Dermis blood vessel endothelial cell (primary cell): ENCODE results near the gene B4GALT3. TPM values are rescaled to one million over a fixed set of nuclear protein-coding genes. Genes with fewer than 3 reads are reported as not detected.

Source experiments
- DNase-seq: peaks from one replicate; pipeline ENCODE4 v3.0.0; 2010
- total RNA-seq: library from RNA; depleted of rRNA; stranded (reverse); fragments of >200 nt; gene quantifications from 2 replicates; pipeline ENCODE4 v1.2.3, GENCODE V29; 2014

Gene B4GALT3
- total RNA-seq, 1 donor from 2014 or later: 24.8 TPM

DNA sequence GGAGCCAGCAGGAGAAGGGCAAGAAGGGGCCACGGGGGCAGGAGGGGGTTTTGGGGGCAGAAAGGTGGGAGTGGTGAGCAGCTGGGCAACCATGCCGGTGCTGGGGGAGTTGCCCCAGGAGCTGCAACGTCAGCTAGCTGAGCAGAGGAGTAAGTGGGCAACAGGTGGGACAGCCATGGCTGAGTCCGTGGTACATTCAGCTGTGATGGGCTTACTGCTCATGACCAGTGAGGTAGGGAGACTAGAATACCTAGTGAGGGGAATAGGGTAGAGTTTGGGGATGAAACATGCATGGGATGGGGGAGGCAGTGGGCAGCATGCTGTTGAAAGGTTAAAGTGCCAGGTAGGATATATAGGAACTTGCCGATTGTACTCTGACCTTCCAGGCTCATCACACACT is 15.7 kb downstream of the B4GALT3 start:
- DNase-seq: no peak

GRCh38 chr1:161160671-161161145 is 16.6 kb downstream of the B4GALT3 start:
- DNase-seq: no peak

GRCh38 chr1:161159913-161160243 is 17.4 kb downstream of the B4GALT3 start:
- no peak for DNase-seq

DNA sequence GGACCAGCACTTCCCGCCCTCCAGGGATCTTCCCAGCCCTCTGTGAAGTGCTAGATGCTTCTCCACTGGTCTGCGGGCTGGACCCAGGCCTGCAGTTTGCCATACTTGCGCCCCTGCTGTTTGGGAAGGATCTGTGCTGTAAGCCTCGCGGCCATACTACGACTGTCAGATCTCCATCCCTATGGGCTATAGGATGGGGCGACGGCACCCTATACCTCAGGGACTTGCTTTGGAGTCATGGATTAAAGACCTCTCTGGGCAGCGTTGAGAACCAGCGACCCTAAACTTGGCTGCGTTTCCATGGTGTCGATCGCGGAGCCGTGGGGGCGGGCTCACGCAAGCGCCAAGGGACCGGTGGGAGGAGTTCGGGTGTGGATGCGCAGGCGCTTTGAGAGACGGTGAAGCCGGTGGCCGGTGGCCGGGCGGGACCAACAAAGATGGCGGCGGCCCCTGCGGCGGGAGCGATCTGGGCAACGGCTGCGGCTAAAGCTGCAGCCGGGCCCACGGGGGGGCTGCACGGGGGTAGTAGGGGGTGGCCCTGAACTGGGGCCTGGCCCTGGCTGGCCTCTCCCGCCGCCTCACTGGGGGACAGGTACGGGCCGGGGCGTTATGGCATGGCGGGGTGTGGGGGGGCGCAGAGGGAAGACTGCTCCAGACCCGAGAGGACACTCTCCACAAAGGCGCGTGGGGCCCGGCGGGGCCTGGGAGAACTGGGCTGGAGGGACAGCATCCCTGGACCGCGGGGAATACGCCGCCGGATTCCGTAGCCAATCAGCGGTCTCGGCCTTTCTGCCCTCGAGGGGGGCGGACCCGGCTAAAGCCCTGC is 18.0 kb downstream of the B4GALT3 start, which contains the start of gene USP21:
Gene USP21, plus strand, starts transcription at position 414 of the 826 bp plus-strand sequence. CDS start 1,141 bp downstream, outside the sequence.
- peak; percentile 94 for DNase-seq

DNA sequence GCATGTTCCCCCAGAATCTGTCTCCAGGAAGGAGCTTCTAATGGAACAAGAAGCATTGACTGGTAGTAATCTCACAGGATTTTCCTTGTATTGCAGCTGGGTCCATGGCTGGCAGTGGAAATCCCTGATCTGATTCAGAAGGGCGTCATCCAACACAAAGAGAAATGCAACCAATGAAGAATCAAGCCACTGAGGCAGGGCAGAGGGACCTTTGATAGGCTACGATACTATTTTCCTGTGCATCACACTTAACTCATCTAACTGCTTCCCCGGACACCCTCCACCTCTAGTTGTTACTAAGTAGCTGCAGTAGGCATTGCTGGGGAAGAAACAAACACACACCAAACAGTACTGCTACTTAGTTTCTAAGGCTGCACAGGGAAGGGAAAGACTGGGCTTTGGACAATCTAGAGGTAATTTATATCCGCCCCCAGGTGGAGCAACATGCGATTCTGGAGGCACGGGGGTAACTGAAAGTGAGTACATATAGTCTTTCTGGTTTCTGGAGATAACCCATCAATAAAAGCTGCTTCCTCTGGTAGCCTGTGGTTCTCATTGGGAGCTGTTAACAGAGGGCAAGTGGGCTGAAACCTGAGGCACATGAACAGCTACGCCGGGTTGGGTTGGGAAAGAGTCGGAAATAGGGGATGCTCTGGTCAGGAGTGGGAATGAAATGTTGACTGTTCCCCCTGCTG is 18.8 kb downstream of the B4GALT3 start:
- no peak for DNase-seq

GRCh38 chr1:161157867-161158266 is 19.4 kb downstream of the B4GALT3 start:
- no peak for DNase-seq

DNA sequence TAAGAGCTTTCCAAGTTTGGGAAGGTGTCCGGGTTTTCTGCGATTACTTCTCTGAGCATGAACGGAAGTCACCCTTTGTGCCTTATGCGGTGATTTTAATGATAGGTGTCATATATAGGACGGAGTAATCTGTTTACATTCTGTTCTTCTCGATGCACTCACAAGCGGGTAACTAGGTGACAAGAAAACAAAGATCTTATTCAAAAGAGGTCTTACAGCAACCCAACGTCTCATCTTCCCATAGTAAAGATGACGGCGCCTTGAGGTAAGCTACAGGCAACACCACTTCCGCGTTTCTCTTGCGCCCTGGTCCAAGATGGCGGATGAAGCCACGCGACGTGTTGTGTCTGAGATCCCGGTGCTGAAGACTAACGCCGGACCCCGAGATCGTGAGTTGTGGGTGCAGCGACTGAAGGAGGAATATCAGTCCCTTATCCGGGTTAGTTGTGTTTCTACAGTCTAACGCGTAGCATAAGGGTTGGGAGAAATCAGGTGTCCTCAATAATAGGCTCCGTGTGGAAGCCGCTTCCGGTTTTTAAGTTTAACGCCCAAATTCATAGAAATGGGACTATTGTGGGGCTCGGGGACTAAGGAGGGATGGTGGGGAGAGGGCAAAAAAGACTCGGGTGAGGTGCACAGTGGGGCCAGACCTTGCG is 23.5 kb downstream of the B4GALT3 start, which contains the start of gene UFC1:
Gene UFC1, plus strand, starts transcription at position 297 of the 656 bp plus-strand sequence. Its CDS starts 20 bp downstream, at position 317.
- peak; percentile 94 for DNase-seq

- no peak for DNase-seq
Observed at GRCh38 chr1:161153176-161153575, 24.1 kb downstream of the B4GALT3 start.

- no peak for DNase-seq
Observed at GRCh38 chr1:161145832-161146231, 31.5 kb downstream of the B4GALT3 start.

- no peak for DNase-seq
Observed at GRCh38 chr1:161140755-161141400, 36.4 kb downstream of the B4GALT3 start.

DNA sequence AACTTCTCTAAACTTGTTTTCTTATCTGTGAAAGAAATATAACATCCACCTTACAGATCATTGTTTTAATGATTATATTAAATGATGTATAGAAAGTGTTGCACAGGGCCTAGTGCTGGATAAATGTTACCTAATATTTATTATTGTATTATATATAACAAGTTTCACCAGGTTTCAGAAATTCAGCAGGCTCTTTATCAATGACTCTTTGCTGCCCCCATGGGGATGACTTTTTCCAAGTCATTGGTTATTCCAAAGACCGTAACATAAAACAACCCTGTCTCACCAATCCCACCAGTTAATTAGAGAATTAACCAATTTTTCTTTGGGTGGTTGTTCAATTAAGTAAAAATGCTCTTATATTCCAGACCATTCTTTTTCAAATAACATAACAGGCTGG is 37.5 kb downstream of the B4GALT3 start:
- DNase-seq: peak; percentile 83

DNA sequence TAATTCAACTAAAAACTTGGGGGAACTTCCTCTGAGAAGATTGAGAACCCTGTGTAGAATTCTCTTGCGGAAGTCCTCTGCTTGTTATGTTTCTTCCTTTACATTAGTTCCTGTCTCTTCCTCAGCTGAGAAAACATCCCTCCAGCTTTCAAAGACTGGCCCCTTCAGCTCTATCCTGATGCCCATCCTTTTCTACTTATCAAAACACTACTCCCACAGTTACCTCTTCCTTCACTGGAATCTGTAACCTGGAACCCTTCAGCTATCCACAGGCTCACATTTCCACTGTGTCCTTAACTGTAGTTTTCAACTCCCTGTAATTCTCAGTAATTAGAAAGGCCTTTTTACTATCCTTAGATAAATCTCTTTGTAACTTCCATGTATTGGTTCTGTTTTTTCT is 38.9 kb downstream of the B4GALT3 start:
- DNase-seq: no peak

DNA sequence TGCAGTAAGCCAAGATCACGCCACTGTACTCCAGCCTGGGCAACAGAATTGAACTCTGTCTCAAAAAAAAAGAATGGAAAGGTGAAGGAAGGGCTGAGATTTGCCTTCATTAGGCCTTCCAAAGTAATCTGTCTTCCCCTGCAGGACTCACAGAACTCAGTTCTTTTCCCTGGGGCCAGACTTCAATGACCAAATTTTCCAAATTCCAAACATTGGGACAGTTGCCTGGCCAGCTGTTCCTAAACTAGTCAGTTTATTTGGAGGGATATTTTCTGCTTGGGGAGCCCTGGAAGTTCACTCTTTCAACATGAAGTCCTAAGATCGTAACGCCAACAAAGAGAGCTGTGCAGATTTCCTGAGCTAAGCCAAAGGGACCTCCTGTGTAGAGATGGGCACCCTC is 39.4 kb downstream of the B4GALT3 start:
- DNase-seq: no peak

DNA sequence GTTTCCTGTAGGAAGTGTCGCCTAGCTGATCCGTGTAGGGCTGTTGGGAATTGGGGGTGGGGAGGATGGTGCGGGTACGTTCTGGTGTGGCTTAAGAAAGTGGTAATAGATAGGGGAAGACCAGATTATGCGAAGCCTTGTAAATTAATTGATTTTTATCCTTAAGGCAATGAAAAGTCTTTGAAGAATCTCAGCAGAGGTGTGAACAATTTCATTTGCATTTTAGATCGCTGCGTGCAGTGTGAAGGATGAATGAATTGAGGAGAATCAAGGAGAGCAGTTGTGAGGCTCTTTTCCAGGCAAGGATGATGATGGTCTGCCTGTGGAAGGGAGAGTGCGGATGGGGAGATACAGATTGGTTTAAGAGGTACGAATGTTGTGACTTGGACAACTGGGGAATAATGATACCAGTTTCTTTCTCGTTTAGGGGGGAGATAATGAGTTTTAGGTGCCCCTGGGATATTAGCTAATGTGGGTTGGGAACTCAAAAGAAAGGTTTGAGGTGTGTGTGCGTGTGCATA is 44.0 kb downstream of the B4GALT3 start:
- DNase-seq: no peak

GRCh38 chr1:161132410-161133219 is 44.7 kb downstream of the B4GALT3 start, which contains the start of gene DEDD:
DEDD (minus strand) TSS chr1:161132667; CDS start chr1:161124462, 8,205 bp downstream.
- peak; percentile 97 for DNase-seq

GRCh38 chr1:161131523-161132409 is 45.5 kb downstream of the B4GALT3 start:
- peak; percentile 37 for DNase-seq

GRCh38 chr1:161130266-161130665 is 47.0 kb downstream of the B4GALT3 start:
- peak; percentile 54 for DNase-seq

DNA sequence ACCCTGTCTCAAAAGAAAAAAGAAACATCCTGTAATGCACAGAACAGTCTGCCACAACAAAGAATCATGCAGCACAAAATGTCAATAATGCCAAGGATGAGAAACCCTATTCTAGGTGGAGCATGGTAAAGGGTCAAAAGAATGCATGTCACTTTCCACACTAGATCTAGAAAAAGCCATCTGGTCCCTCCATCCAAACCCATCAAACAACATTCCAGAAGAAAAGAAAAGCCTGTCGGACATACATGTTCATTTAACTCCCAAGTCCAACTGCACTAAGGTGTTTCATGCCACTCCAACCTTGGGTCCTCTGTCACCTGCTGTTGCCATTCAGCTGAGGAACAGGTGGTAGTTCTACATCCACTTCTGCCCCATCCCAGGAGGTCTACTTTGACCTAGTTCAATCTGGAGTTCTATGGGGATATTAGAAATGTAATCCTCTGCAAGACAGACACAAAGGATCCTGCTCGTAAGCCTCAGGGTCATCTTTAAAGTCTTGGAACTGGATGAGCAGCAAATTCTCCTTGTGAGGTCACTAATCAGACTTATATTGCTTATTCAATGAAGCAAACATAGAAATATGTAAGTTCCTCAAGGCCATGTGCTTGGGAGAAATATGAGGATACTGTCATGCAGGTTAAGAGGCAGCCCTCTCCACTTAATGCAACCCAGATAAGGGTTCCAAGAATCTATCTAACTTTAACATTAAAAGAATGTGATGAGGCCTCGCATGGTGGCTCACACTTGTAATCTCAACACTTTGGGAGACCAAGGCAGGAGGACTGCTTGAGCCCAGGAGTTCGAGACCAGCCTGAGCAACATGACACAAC is 48.5 kb downstream of the B4GALT3 start:
- no peak for DNase-seq

- DNase-seq: no peak
Observed at GRCh38 chr1:161127649-161128048, 49.7 kb downstream of the B4GALT3 start.
